AG09309 (cell line): ENCODE measurements around the gene HOXC6.

Experiments used
- DNase-seq: peaks from one replicate; pipeline ENCODE4 v3.0.0-alpha.2; 2010; ENCODE audit warnings: low read depth
- H3K4me3 ChIP-seq: 2 replicates; pipeline ENCODE4 v1.5.1; 2011; ENCODE audit warnings: mild to moderate bottlenecking, low read depth, low read length, moderate library complexity; ENCODE audit not compliant: control insufficient read depth
- TF ChIP-seq, protein P1 (sequence below): IDR thresholded peaks from 2 replicates; pipeline ENCODE4 v1.5.1; 2011; ENCODE audit warnings: mild to moderate bottlenecking, low read depth, low read length, inconsistent platforms; ENCODE audit not compliant: insufficient read depth, control insufficient read depth; ENCODE audit errors: missing control alignments

HOXC6 gene

GRCh38 chr12:54031480-54031879, 3.2 kb downstream of the HOXC6 start:
- TF ChIP-seq, protein P1, sequence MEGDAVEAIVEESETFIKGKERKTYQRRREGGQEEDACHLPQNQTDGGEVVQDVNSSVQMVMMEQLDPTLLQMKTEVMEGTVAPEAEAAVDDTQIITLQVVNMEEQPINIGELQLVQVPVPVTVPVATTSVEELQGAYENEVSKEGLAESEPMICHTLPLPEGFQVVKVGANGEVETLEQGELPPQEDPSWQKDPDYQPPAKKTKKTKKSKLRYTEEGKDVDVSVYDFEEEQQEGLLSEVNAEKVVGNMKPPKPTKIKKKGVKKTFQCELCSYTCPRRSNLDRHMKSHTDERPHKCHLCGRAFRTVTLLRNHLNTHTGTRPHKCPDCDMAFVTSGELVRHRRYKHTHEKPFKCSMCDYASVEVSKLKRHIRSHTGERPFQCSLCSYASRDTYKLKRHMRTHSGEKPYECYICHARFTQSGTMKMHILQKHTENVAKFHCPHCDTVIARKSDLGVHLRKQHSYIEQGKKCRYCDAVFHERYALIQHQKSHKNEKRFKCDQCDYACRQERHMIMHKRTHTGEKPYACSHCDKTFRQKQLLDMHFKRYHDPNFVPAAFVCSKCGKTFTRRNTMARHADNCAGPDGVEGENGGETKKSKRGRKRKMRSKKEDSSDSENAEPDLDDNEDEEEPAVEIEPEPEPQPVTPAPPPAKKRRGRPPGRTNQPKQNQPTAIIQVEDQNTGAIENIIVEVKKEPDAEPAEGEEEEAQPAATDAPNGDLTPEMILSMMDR = no peak
- H3K4me3 ChIP-seq = no peak overlapping the region
- no peak for DNase-seq

DNA sequence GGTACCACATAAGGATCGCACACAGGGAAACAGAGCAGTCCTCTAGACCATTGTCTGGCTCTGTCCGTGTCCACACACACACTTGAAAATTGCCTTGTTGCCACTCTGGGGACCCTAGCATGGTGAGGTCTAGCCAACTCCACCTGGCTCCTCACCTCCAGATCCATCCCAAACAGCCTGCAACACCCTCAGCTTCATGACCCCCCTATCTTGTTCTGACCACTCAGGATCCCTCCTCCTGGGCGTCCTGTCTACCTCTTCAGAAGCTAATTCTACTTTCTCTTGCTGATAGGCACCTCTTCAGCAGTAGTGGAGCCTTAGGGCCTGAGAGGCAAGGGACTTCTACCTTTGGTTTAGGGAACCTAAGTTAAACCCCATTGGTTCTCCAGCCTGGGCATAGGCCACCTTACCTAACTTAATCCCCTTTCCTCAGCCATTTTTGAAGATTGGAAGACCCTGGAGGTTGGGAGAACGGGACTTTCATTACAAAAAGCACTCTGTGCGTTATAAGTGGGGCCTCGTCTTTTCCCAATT, 3.9 kb downstream of the HOXC6 start:
- TF ChIP-seq, protein P1 = no peak
- DNase-seq = no peak
- H3K4me3 ChIP-seq = no peak overlapping the region

DNA sequence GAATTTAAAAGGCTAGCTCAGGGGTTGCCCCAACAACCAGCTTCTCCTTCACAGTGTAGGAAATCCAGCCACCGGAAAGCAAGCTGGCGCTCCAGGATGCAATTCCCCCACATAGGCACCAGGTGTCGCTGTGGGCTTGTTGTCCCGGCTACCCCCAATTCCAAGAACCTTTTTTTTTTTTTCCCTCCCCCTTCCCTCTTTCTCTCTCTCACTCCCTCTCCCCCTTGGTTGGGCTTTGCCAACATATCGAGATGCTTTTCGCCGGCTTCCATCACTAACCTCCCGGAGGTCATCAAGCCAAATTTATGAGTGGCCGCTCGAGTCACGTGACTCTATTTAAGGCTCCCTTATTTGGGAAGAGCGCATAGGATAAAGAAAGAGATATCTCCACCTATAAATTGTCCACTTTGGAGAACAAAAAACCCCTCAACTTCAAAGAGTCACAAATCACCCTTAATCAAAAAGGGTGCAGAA, 4.4 kb downstream of the HOXC6 start, which contains the start of gene HOXC5:
Gene HOXC5 (plus strand): TSS at position 424 of the 474 bp plus-strand sequence. CDS start 73 bp downstream, outside the sequence.
- DNase-seq = no peak
- H3K4me3 ChIP-seq = peak within 1 kb of the TSS; percentile 33
- TF ChIP-seq, protein P1 = peak; percentile 95

- no peak for DNase-seq
- peak overlapping the region; percentile 33 for H3K4me3 ChIP-seq
- TF ChIP-seq, protein P1 = no peak
These were observed 5.1 kb downstream of the HOXC6 start for GRCh38 chr12:54033106-54033979.

- DNase-seq = no peak
- H3K4me3 ChIP-seq = peak overlapping the region; percentile 33
These were observed 5.9 kb downstream of the HOXC6 start for GRCh38 chr12:54033980-54034784.

More at GRCh38 chr12:54033980-54034784, 5.9 kb downstream of the HOXC6 start:
- TF ChIP-seq, protein P1 = no peak
